Measurements from ENCODE around the gene TAS1R2.

GRCh38 chr1:18879215-18879790 is 19.8 kb upstream of the TAS1R2 start:
- TF ChIP-seq CTCF (IDR thresholded peaks at IDR 0.05): no peak
- no peak for TF ChIP-seq POLR2A (IDR thresholded peaks at IDR 0.05)
